GM19452 (cell line): ENCODE data around the gene PRR23E.

Source experiments
- ATAC-seq: cut with Tn5 transposase; IDR thresholded peaks from one replicate; pipeline ENCODE4 v1.9.1; 2021; ENCODE audit not compliant: unreplicated experiment

PRR23E gene

GRCh38 chr3:127183931-127184869 lies 8.7 kb upstream of the PRR23E start:
- no peak for ATAC-seq

DNA sequence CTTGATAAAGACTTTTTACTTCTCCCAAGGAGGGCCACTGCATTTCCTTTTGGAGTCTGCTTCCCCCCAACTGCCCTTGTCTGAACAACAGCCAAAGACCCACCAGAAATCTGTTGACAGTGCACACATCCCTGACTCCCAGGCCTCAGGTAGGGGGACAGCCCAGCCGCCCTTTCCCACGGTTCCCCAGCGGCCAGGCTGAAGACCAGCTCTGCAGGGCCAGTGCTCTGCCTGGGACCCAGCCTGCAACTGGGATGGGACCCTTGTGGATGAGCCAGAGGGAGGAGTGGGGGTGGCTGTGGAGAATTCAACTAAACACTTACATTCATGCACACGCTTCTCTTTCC lies 8.1 kb upstream of the PRR23E start:
- no peak for ATAC-seq

GRCh38 chr3:127185268-127185667 lies 7.7 kb upstream of the PRR23E start:
- ATAC-seq: no peak

GRCh38 chr3:127185962-127186674 lies 6.8 kb upstream of the PRR23E start:
- no peak for ATAC-seq

DNA sequence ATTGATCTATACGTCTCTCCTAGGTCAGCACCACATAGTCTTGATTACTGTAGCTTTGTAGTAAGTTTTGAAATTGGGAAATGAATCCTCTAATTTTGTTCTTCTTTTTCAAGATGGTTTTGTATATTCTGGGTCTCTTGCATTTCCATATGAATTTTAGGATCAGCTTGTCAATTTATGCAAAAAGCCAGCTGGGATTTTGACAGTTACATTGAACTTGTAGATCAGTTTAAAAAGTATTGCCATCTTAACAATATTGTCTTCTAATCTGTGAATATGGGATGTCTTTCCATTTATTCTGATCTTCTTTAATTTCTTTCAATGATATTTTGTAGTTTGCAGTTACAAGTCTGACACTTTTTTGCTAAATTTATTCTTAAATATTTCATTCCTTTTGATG lies 5.6 kb upstream of the PRR23E start:
- no peak for ATAC-seq

- no peak for ATAC-seq
Measured at GRCh38 chr3:127193341-127193740, 410 bp downstream of the PRR23E start.

DNA sequence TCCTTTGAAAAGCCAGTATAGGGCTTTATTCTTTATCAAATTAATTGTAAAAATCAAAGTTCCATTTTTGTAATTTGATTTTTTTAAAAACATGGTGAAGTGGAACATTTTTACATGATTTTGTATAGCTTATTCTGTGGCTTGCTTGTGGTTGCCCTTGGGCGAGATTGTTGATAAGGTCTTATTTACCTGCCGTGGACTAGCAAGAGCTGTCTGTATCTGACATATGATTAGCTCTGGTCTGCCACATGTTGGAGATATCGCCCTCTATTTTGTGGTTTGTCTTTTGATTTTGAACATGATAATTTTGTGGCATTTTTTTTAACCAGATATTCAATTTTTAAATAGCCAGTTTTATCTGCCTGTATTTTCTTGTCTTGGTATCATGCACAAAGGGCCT lies 844 bp downstream of the PRR23E start:
- no peak for ATAC-seq

DNA sequence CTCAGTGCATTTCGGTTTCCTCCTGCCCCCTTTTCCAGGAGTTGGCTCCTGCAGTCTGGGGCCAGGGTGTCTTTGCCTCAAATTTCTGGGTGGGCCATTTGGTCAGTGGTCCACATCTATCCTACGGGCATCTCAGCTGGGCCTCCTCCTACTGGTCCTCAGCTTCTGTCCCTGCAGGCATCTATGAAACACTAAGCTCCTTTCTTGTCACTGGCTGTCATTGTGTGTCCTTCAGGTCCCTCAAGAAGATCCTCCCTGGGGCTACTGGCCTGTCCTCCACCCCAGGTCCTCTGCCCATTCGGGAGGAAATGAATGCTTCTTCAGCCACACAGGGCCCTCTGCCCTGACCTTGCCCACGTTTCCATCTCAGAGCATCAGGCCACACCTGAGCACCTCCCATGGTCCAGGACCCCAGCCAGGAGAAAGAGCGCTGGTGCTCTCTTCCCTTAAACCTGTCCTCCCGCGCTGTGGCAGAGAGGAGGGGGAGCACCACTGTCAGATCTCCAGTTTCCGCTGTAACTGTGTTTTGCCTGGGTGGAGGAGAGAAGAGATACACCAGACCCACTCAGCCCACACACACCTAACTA lies 1.8 kb downstream of the PRR23E start:
- ATAC-seq: no peak

GRCh38 chr3:127195417-127195816 lies 2.5 kb downstream of the PRR23E start:
- no peak for ATAC-seq

GRCh38 chr3:127196002-127196401 lies 3.1 kb downstream of the PRR23E start:
- ATAC-seq: no peak

GRCh38 chr3:127196466-127197299 lies 3.8 kb downstream of the PRR23E start:
- ATAC-seq: no peak

DNA sequence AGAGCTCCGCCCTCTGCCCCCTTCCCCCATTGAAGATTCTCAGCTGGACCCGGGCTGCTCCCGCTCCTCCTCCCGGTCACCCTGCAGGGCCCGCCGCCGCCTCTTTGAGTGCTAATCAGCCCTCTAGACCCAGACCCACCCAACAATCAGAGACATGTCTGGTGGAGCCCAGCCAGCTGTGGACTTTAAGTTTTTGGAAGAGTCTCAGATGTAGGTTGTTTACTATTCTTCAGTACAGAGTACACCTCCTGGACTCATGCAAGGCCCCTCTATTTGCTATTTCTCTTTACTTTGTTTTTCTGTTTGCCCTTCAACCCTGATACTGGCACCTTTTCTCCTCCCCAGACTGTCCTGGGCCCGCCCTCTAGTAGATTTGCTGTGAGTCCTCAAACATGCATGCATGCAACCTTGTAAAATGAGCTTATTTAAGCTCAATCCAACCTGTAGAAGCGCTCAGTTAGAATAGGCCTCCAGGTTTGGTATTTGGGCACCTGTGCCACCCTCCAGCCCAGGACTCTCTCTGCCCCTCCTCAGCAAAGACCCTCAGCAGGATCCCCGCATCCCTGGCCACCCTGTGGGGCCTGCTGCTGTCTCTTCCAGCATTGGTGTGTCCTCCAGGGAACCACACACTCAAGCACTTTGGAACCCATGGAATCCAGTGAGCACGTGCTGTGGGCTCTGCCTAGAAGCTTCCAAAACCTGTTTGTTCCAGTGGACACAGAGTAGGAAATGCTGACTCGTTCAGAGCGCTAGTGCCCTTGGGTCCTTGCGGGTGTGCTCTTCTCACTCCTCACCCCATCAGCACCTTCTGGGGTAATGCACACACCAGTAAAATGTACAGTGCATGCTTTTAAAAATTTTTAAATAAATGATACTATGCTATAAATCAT lies 4.6 kb downstream of the PRR23E start:
- no peak for ATAC-seq

GRCh38 chr3:127200086-127200691 lies 7.3 kb downstream of the PRR23E start:
- ATAC-seq: no peak

DNA sequence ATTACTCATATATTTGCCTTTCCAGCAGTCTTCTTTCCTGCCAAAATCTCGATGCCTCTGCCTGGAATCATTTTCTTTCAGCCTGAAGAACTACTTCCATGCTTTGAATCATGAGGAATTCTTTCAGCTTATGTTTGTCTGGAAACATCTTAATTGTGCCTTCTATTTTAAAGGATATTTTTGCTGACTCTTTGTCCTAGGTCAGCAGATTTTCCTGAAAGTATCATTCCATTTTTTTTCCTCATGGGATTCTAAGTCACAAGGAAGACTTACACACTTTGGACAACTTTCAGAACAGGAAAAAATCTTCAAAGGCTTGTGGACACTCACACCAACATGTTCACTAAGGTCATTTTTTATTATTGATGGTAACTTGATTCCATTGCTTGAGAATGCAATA lies 10.1 kb downstream of the PRR23E start:
- no peak for ATAC-seq

DNA sequence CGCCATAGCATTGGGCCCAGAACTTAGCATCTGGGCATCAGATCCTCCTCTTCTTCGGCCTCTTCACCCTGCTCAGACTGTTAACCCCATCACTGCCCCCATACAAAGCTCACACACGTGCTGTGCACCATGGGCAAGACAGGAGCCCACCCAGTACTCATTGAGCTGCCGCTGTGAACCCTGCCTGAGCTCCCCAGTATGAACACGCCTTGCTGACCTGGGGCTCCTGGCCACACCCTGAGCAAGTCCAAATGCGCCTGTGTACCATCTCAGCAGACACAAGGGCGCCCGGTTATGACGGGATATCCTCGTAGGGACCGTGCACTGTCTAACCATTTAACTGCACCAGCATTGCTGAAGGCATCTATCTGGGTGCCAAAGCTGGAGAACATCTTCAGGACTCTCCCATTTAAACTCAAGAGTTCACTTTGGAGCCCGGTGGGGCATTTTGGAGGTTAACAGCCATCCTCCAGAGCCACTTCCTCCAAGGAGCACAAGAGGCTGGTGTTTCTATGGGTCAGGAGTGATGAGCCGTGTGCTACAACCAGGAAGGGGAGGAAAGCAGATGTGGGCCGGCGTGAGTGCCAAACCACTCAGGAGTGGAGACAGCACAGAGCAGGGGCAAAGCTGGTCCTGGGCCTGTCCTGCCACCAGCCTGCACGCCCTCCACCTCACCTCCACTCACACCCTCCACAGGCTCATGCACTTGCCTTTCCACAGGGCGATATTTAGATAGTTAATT lies 12.1 kb downstream of the PRR23E start:
- ATAC-seq: no peak

- no peak for ATAC-seq
Measured at GRCh38 chr3:127206154-127206553, 13.2 kb downstream of the PRR23E start.

DNA sequence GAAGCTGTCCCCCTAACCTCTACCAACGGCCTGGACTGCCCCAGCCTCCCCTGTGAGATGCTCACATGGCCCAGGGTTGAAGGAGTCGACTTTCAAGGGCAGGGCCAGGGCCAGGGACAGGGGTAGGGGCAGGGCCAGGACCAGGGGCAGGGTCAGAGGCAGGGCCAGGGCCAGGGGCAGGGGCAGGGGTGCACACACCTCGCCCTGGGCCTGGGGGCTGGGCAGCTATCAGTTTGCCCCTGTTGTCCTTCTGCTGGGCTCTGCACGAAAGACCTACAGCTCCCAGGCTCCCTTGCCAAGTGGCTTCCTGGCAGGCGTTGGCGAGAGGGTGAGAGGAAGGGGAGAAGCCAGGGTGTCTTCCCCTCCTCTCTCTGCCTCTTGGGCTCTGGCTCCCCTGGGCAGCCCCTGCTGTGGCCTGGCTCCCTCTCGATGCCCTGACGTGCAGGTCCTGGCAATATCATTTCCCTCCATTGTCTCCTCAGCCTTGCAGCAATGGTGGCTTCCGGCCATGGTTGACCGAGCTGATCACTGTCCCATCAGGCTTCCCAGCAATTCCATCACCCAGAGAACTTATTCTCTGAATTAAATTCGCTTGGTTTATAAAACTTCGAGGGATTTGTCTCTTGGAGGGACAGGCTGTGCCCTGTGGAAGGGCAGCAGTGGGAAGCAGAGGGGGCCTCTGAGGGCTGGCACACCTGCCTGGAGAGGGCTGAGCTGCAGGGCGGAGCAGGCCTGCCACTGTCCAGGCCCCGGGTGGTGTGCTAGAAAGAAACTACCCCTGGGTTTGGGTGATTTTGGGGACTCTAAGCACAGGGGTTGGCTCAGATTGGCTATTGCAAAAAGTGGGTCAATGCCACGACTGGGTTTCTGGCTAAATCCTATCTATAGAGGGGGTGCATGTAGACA lies 13.9 kb downstream of the PRR23E start:
- no peak for ATAC-seq
